GM18520 (cell line): ENCODE measurements around the gene CAAP1.
A peak's percentile ranks its signal among the peaks of the same experiment; 100 is the strongest.
"Not testable (repeated sequence)": the region's sequence is repeated elsewhere in the genome, so short reads cannot be mapped to it uniquely, and the experiment has no call there.

Source experiments
- ATAC-seq: cut with Tn5 transposase; IDR thresholded peaks from one replicate; pipeline ENCODE4 v1.9.1; 2021; ENCODE audit not compliant: unreplicated experiment

The CAAP1 gene, protein sequence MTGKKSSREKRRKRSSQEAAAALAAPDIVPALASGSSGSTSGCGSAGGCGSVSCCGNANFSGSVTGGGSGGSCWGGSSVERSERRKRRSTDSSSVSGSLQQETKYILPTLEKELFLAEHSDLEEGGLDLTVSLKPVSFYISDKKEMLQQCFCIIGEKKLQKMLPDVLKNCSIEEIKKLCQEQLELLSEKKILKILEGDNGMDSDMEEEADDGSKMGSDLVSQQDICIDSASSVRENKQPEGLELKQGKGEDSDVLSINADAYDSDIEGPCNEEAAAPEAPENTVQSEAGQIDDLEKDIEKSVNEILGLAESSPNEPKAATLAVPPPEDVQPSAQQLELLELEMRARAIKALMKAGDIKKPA

DNA sequence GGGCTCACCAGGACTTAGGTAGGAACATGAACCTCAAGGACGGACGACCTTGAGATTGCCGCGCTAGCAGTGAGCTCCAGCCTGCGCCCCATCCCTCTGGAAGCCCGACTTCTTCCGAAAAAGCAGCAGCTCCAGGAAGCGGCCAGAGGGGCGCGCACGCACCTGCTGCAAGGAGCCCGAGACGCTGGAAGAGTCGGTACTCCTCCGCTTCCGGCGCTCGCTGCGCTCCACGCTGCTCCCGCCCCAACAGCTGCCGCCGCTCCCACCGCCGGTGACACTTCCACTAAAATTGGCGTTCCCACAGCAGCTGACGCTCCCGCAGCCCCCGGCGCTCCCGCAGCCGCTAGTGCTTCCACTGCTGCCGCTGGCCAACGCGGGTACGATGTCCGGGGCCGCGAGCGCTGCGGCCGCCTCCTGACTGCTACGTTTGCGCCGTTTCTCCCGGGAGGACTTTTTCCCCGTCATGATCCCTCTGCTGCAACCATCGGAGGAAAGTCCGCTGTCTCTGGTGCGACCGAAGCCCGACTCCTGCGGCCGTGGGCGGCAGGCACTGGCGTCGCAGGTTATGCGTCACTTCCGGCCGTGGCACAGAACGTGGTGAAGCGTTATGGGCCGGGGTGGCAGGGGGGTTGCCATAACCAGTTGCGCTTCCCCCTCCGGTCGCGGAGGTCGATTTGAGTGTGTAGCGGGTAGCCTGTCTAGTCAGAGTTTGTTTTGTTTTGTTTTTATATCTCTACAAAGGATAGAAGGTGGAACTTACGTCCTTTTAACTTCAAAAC lies at the start of gene CAAP1:
TSS of gene CAAP1 (minus strand) at position 552 of the 779 bp plus-strand sequence. CDS start at position 465, 87 bp downstream.
- ATAC-seq: peak; percentile 90

- ATAC-seq: no peak
Measured at GRCh38 chr9:26940779-26941178, 48.2 kb upstream of the CAAP1 start.

- no peak for ATAC-seq
Measured at GRCh38 chr9:26939955-26940711, 47.5 kb upstream of the CAAP1 start.

DNA sequence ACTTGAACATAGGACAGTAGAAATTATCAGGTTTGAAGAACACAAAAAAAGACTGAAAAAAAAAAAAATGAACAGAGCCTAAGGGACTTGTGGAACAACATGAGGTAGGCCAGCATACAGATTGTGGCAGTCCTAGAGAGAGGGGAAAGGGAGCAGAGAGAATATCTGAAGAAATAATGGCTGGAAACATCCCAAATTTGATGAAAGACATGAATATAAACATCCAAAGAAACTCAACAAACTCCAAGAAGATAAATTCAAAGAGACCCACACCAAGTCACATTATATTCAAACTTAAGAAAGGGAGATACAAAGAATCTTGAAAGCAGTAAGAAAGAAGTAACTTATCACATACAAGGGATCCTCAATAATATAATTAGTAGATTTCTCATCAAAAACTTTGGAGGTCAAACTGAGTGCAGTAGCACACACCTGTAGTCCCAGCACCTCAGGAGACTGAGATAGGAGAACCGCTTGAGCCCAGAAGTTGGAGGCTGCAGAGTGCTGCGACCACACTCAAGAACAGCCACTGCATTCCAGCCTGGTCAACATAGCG lies 45.3 kb upstream of the CAAP1 start:
- ATAC-seq: no peak

GRCh38 chr9:26935847-26936246 lies 43.2 kb upstream of the CAAP1 start:
- ATAC-seq: no peak

GRCh38 chr9:26928902-26929495 lies 36.4 kb upstream of the CAAP1 start:
- ATAC-seq: no peak

- ATAC-seq: no peak
Measured at GRCh38 chr9:26925609-26926008, 33.0 kb upstream of the CAAP1 start.

DNA sequence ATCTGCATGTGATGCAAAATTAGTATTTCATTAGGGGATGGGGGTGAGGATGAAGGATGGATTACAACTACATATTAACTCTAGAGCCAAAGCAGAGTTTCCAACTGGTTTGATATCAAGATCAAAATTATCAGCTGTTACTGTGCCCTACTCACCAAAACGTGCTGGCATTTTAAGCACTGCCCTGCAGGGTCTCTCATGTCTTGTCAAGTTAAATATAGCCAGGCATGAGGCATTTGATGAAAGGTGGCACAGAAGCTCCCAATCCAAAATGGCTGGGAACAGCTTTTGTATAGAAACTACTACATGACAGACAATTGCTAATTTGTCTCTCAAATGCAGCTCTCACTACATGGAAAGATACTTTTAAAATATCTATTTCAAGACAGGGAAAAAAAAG lies 27.1 kb upstream of the CAAP1 start:
- ATAC-seq: no peak

DNA sequence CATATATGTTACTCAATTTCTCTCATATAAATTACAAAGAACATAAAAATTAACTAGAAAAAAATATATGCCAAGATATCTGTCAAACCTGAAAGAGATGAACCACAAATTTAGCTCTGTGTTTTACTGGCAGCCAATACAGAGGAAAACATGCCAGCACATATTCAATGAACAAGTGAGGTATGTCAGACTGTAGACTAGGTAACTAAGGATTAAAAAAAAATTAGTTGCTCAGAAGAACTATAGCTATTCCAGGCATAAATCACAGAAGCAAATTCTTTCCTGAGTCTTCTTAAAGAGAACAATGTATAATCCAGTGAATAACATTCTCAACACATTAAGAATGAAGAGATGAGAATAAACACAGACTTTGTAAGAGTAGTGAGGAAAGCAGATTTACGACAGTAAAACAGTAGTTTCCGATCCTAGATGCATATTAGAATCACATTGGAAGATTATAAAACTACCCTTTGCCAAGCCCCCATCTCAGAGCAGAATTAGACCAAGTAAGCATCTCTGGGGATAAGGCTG lies 20.6 kb upstream of the CAAP1 start:
- no peak for ATAC-seq

GRCh38 chr9:26904671-26905070 lies 12.1 kb upstream of the CAAP1 start:
- ATAC-seq: no peak

DNA sequence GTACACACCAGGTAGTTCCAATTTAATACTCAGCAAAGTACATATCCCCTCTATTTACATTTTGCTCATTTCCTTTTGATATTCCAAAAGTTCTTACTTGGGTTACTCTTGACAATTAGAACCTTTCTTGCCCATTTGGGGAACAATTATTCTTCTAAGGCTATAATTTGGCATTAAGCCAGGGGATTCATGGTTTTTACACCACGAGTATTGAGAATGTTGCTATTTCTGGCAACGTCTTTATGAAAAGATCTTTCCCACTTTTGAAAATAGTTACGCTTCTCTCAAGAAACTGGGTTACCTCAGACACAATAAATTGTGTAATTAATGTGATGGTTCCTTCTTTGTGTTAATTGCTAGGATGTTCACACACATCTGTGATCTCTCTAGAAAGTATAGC lies 11.5 kb upstream of the CAAP1 start:
- no peak for ATAC-seq

GRCh38 chr9:26893030-26893676 lies 551 bp upstream of the CAAP1 start:
- ATAC-seq: no peak

DNA sequence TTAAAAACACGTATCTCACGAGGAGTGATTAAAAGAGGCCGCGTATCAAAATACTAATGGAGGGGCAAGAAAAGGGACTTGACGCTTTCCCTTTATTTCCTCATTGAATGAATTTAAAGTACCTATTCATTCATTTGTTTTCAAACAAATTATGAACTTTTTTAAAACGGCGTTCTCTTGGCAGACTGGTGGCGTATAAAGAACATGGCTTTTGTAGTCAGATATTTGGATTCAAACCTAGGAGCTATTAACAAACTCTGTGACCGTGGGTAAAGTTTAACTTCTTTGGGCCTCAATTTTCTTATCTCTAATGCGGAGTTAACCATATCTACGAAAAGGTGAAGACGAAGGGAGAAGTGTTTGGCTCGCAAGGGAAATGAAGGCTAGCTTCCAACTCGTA lies 876 bp downstream of the CAAP1 start:
- ATAC-seq: no peak

DNA sequence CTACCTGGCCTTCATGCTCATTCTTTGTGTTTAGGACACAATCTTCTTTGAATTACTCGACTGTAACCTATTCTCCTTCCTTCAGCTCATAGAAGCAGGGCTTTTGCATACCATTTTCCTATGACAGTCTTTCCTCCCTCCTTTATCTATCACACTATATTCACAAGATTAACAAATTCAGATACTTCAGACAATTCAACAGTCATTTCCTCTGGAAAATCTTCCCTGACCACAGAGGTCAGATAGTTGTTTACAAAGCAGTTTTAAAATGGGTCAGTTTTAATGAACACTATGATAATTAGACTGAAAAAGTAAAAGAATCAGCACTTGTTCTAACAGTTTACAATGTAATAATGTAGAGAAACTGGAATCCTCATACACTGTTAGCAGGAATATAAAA lies 4.3 kb downstream of the CAAP1 start:
- ATAC-seq: no peak

GRCh38 chr9:26882154-26882553 lies 10.4 kb downstream of the CAAP1 start:
- ATAC-seq: no peak

DNA sequence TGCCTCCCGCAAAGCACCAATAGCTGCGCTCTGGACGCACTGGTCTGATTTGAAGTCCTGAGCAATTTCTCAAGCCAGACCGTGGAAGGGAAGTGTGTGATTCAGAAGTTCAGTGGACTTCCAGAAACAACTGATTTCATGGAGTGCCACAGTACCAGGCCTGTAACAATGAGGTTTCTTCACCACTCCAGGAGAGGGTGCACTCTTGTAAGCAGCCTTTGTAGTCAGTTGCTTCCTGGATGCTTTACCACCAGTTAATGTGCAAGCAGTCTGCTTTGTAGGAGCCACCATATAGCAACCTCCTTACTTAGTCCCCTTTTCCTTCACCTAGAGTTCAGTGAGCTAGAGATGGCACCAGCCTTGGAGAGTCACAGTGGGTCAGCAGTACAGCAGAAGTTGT lies 12.3 kb downstream of the CAAP1 start:
- no peak for ATAC-seq

DNA sequence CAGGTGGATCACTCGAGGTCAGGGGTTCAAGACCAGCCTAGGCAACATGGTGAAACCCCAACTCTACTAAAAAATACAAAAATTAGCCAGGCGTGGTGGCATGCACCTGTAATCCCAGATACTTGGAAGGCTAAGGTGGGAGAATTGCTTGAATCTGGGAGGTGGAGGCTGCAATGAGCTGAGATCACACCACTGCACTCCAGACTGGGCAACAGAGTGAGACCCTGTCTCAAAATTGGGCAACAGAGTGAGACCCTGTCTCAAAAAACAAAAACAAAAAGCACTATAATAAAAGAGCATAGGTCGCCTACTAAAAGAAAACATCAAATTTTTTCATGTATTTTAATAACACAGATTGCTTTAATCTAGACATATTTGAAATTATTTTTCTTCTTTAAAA lies 17.4 kb downstream of the CAAP1 start:
- not testable (repeated sequence) for ATAC-seq

- ATAC-seq: no peak
Measured at GRCh38 chr9:26870292-26870691, 22.3 kb downstream of the CAAP1 start.

DNA sequence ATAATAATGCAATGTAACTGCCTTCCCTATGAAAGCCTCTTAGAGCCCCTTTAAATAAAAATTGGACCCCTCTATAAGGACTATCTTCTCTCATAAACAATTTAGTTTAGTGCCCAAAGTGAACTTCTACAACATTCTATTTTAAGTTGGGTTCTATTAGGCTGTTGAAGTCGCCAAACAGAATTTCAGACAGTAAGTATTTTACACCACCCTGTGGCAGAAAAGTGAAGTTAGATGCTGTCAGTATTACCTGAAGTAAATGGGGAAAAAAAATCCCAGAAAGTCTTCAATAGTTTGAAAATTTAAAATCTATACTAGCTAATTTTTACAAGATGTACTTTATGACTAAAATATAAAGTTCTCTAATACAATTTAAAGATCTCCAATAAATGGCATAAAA lies 29.5 kb downstream of the CAAP1 start:
- ATAC-seq: no peak

- peak; percentile 60 for ATAC-seq
Measured at GRCh38 chr9:26856413-26857032, 36.1 kb downstream of the CAAP1 start.
